T-helper 2 cell treated with Interferon-gamma antibody and Interleukin-4, amounts not matched to agents 5 μg/mL and 100 μg/mL, for 36 hours (primary cell): ENCODE results near the gene NPB.
A peak's percentile ranks its signal among the peaks of the same experiment; 100 is the strongest.

ENCODE experiments used
- DNase-seq: peaks from one replicate; pipeline ENCODE4 v3.0.0; 2021; ENCODE audit warnings: low spot score
- H3K27ac Mint-ChIP-seq: one replicate; pipeline ENCODE4 v1.8.0; 2021; ENCODE audit warnings: mild to moderate bottlenecking, mixed read lengths
- H3K27me3 Mint-ChIP-seq: one replicate; pipeline ENCODE4 v1.8.0; 2021; ENCODE audit warnings: low read depth, mixed read lengths
- H3K36me3 Mint-ChIP-seq: one replicate; pipeline ENCODE4 v1.8.0; 2021; ENCODE audit warnings: low read depth, mixed read lengths
- H3K4me1 Mint-ChIP-seq: one replicate; pipeline ENCODE4 v1.8.0; 2021; ENCODE audit warnings: low read depth, mixed read lengths
- H3K4me3 Mint-ChIP-seq: one replicate; pipeline ENCODE4 v1.8.0; 2022; ENCODE audit warnings: mild to moderate bottlenecking, moderate library complexity, mixed read lengths
- H3K9me3 Mint-ChIP-seq: one replicate; pipeline ENCODE4 v1.8.0; 2021; ENCODE audit warnings: mixed read lengths

The NPB gene

GRCh38 chr17:81900181-81900820, 1.7 kb upstream of the NPB start:
- H3K27me3 Mint-ChIP-seq, result peaks cover 6% of the 10 kb centered on the region
- H3K9me3 Mint-ChIP-seq, result no peaks in the 10 kb centered on the region
- no peak overlapping the region for H3K27ac Mint-ChIP-seq
- DNase-seq, result no peak
- peaks cover 21% of the 10 kb centered on the region for H3K36me3 Mint-ChIP-seq
- peaks cover 2% of the 10 kb centered on the region for H3K4me1 Mint-ChIP-seq
- no peak overlapping the region for H3K4me3 Mint-ChIP-seq

DNA sequence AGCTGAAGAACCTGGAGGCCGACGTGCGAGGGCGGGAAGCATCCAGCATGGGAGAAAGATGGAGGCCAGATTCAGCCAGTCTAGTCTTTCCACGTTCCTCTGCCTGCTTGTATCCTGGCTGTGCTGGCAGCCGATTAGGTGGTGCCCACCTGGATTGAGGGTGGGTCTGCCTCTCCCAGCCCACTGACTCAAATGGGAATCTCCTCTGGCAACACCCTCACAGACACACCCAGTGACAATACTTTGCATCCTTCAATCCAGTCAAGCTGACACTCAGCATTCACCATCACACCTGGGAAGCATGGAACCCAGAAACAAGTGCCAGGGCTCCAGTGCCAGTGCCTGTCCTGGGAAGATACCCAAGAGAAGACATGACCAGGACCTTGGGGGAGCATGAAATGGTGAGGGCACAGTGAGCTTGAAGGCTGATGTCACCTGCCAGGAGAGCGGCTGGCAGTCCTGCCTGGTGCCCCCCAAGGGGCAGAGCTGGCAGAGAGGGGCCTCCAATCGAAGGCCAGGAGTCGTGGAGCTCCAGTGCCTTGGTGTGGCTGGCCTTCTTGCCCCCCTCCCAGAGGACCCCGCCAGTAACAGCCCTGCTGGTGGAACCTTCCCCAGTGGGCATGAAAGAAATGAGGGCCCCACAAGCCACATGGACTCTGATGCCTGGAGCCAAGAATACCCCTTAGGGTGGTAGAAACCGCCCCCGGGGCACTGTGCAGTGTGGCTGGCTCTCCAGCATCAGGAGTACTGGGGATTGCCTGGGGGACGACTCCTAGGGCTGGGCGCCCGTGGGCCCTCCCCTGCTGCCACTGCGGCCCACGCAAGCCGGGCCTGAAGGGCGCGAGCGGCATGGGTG, 643 bp upstream of the NPB start:
- Mint-ChIP-seq H3K4me3 (peak overlapping the region; percentile 32), H3K4me1 (peaks cover 2% of the 10 kb centered on the region), H3K27me3 (peaks cover 6% of the 10 kb centered on the region), H3K9me3 (no peaks in the 10 kb centered on the region), H3K27ac (no peak overlapping the region), H3K36me3 (peaks cover 17% of the 10 kb centered on the region)
- no peak for DNase-seq

- Mint-ChIP-seq H3K9me3 (no peaks in the 10 kb centered on the region), H3K27me3 (peaks cover 6% of the 10 kb centered on the region), H3K27ac (no peak overlapping the region), H3K36me3 (peaks cover 22% of the 10 kb centered on the region), H3K4me3 (no peak overlapping the region), H3K4me1 (peaks cover 2% of the 10 kb centered on the region)
- no peak for DNase-seq
These were observed 796 bp downstream of the NPB start for GRCh38 chr17:81902653-81903414.

GRCh38 chr17:81903415-81903831, 1.4 kb downstream of the NPB start:
- H3K27me3 Mint-ChIP-seq, result peaks cover 6% of the 10 kb centered on the region
- DNase-seq, result no peak
- no peak overlapping the region for H3K4me3 Mint-ChIP-seq
- no peaks in the 10 kb centered on the region for H3K9me3 Mint-ChIP-seq
- H3K27ac Mint-ChIP-seq, result no peak overlapping the region
- H3K36me3 Mint-ChIP-seq, result peaks cover 22% of the 10 kb centered on the region
- H3K4me1 Mint-ChIP-seq, result peaks cover 2% of the 10 kb centered on the region

- Mint-ChIP-seq H3K27me3 (peaks cover 6% of the 10 kb centered on the region), H3K4me3 (no peak overlapping the region), H3K9me3 (no peaks in the 10 kb centered on the region), H3K4me1 (peaks cover 2% of the 10 kb centered on the region), H3K36me3 (peaks cover 22% of the 10 kb centered on the region), H3K27ac (no peak overlapping the region)
- no peak for DNase-seq
These were observed 2.0 kb downstream of the NPB start for GRCh38 chr17:81903896-81904599.

- Mint-ChIP-seq H3K4me1 (peaks cover 6% of the 10 kb centered on the region), H3K4me3 (no peak overlapping the region), H3K9me3 (no peaks in the 10 kb centered on the region)
These were observed 2.8 kb downstream of the NPB start for GRCh38 chr17:81904600-81905423.

GRCh38 chr17:81905424-81905875, 3.4 kb downstream of the NPB start:
- Mint-ChIP-seq H3K36me3 (peaks cover 17% of the 10 kb centered on the region), H3K4me3 (no peak overlapping the region), H3K4me1 (peaks cover 10% of the 10 kb centered on the region), H3K27ac (no peak overlapping the region), H3K9me3 (no peaks in the 10 kb centered on the region), H3K27me3 (peaks cover 6% of the 10 kb centered on the region)
- DNase-seq, result no peak

More at GRCh38 chr17:81904600-81905423, 2.8 kb downstream of the NPB start:
- no peak for DNase-seq
- peaks cover 6% of the 10 kb centered on the region for H3K27me3 Mint-ChIP-seq
- H3K36me3 Mint-ChIP-seq, result peaks cover 21% of the 10 kb centered on the region
- no peak overlapping the region for H3K27ac Mint-ChIP-seq

DNA sequence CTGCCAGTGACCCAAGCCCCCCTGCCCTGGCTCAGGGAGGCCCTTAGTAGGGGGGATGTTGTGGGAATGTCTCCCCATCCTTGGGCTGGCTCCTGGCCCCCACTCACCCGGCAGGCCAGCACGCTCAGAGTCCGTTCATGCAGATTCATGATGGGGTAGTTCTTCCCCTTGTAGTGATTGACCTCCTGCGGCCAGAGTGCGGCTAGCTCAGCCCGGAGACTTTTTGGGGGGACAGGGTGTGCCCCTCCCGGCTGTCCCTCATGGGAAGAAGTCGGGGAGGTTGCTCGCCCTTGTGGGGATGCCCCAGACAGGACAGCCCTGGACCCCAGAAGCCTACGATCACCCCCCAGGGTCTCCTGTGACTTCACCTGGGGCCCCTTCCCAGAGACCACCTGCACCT, 4.0 kb downstream of the NPB start:
- no peak overlapping the region for H3K27ac Mint-ChIP-seq
- H3K27me3 Mint-ChIP-seq, result peaks cover 4% of the 10 kb centered on the region
- peaks cover 12% of the 10 kb centered on the region for H3K36me3 Mint-ChIP-seq
- no peak for DNase-seq
- H3K4me3 Mint-ChIP-seq, result no peak overlapping the region
- peaks cover 8% of the 10 kb centered on the region for H3K4me1 Mint-ChIP-seq
- no peaks in the 10 kb centered on the region for H3K9me3 Mint-ChIP-seq

- Mint-ChIP-seq H3K27ac (no peak overlapping the region), H3K4me3 (no peak overlapping the region), H3K4me1 (peaks cover 8% of the 10 kb centered on the region), H3K27me3 (no peaks in the 10 kb centered on the region), H3K36me3 (peaks cover 9% of the 10 kb centered on the region), H3K9me3 (no peaks in the 10 kb centered on the region)
- DNase-seq, result no peak
These were observed 4.6 kb downstream of the NPB start for GRCh38 chr17:81906476-81907218.

DNA sequence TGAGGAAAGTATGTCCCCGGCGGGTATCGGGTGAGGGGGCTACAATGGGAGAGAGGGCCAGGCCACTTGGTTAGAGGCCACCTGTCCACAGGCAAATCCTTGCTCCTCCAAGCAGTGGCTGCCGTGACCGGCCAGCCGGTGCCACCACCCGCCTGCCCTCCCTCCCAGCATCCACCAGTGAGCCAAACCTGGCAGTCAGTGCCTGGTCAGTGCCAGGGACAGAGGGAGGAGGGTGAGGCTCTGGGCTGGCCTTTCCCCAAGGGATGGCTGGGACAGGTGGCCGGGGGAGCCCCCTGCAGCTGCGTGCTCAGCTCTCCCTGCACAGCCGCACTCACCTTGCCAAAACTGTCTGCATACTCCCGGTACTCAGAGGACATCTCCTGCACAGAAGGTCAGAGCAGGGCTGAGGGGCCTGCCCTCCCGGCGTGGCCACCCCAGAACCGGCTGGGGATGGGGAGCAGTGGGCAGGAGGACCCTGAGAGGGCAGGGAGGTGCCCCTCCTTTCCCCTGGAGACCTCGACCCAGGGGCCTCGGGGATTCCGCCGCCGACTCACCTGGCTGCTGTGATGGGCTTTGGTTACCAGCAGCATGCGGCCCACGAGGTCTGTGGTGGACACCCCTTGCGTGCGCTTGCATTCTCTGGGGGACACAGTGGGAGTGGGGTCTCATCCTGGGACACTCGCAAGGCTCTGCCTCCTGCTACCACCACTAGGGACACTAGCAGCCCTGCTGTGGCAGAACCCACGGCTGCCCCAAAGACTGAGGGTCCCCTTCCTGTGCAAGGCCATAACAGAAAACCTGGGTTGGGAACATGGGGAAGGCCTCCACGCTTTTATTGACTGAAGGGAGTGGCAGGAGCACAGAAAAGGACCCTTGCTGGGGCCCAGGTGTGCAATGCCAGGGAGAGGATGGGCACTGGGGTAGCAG, 5.4 kb downstream of the NPB start:
- Mint-ChIP-seq H3K9me3 (no peaks in the 10 kb centered on the region), H3K36me3 (peaks cover 15% of the 10 kb centered on the region), H3K4me3 (no peak overlapping the region), H3K4me1 (peaks cover 8% of the 10 kb centered on the region), H3K27me3 (no peaks in the 10 kb centered on the region), H3K27ac (no peak overlapping the region)
- no peak for DNase-seq

DNA sequence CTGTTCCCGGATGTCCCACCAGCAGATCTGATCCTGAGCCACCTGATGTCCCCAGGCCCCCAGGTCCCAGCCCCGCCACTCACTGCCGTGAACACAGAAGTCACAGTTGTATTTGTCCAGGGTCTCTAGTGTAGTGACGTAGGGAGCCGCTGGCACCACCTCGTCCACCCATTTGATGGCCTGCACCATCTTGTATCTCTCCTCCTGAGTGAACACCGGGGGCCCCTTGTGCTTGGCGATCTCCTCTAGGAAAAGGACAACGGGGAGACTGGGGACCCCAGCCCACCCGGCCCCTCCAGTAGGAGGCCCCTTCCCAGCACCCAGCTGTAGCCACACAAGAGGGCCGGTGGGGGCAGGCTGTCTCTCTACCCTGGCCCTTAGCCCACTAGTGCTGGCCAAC, 6.8 kb downstream of the NPB start:
- Mint-ChIP-seq H3K9me3 (no peaks in the 10 kb centered on the region), H3K27ac (no peak overlapping the region), H3K4me3 (no peak overlapping the region), H3K36me3 (peaks cover 24% of the 10 kb centered on the region), H3K4me1 (peaks cover 13% of the 10 kb centered on the region), H3K27me3 (no peaks in the 10 kb centered on the region)
- no peak for DNase-seq

- Mint-ChIP-seq H3K27me3 (no peaks in the 10 kb centered on the region), H3K4me1 (peaks cover 13% of the 10 kb centered on the region), H3K36me3 (peaks cover 25% of the 10 kb centered on the region), H3K27ac (no peak overlapping the region), H3K9me3 (no peaks in the 10 kb centered on the region), H3K4me3 (peak overlapping the region; percentile 38)
- DNase-seq, result no peak
These were observed 7.2 kb downstream of the NPB start for GRCh38 chr17:81909231-81909630.
